Progenitor cell of endocrine pancreas (in vitro differentiated cells): Measurements from ENCODE around the gene DIS3L2. TPM values are rescaled to one million over a fixed set of nuclear protein-coding genes. Genes with fewer than 3 reads are reported as not detected.

Source experiments
- DNase-seq: peaks from one replicate; pipeline ENCODE4 v3.0.0; 2021; ENCODE audit warnings: low spot score; ENCODE audit not compliant: unreplicated experiment
- H3K27ac Mint-ChIP-seq: 2 replicates; pipeline ENCODE4 v1.8.0; 2021; ENCODE audit warnings: mild to moderate bottlenecking, moderate library complexity, mixed read lengths
- H3K27me3 Mint-ChIP-seq: 2 replicates; pipeline ENCODE4 v1.8.0; 2021; ENCODE audit warnings: mixed read lengths
- H3K36me3 Mint-ChIP-seq: 2 replicates; pipeline ENCODE4 v1.8.0; 2022; ENCODE audit warnings: mixed read lengths; ENCODE audit not compliant: insufficient read depth
- H3K4me1 Mint-ChIP-seq: 2 replicates; pipeline ENCODE4 v1.8.0; 2021; ENCODE audit warnings: low read depth, mixed read lengths
- H3K4me3 Mint-ChIP-seq: 2 replicates; pipeline ENCODE4 v1.8.0; 2021; ENCODE audit warnings: low read depth, mild to moderate bottlenecking, moderate library complexity, mixed read lengths
- H3K9me3 Mint-ChIP-seq: 2 replicates; pipeline ENCODE4 v1.8.0; 2021; ENCODE audit warnings: low read depth, mixed read lengths
- CTCF ChIP-seq: fragments of 200-600 bp; sonication (generic); IDR thresholded peaks from one replicate; pipeline ENCODE4 v1.5.0; 2021; ENCODE audit warnings: antibody characterized with exemption, mild to moderate bottlenecking; ENCODE audit not compliant: unreplicated experiment
- total RNA-seq: library from RNA; stranded (reverse); gene quantifications from 2 replicates; pipeline ENCODE4 v1.2.1, GENCODE V29; 2021

DIS3L2 gene
- total RNA-seq, 1 donor from 2014 or later, result 59.3 TPM

- DNase-seq, result no peak
- no peaks in the 10 kb centered on the region for H3K27me3 Mint-ChIP-seq
- no peaks in the 10 kb centered on the region for H3K9me3 Mint-ChIP-seq
- peaks cover 5% of the 10 kb centered on the region for H3K4me1 Mint-ChIP-seq
- no peak overlapping the region for H3K4me3 Mint-ChIP-seq
- TF ChIP-seq CTCF, result no peak
- H3K27ac Mint-ChIP-seq, result no peak overlapping the region
- peaks cover 3% of the 10 kb centered on the region for H3K36me3 Mint-ChIP-seq
Observed at GRCh38 chr2:232238596-232238995, 277.1 kb downstream of the DIS3L2 start.

- H3K4me1 Mint-ChIP-seq, result peaks cover 5% of the 10 kb centered on the region
- H3K27ac Mint-ChIP-seq, result no peak overlapping the region
- no peaks in the 10 kb centered on the region for H3K9me3 Mint-ChIP-seq
- no peak overlapping the region for H3K4me3 Mint-ChIP-seq
- H3K36me3 Mint-ChIP-seq, result peaks cover 3% of the 10 kb centered on the region
- H3K27me3 Mint-ChIP-seq, result no peaks in the 10 kb centered on the region
- DNase-seq, result no peak
- TF ChIP-seq CTCF, result no peak
Observed at GRCh38 chr2:232239951-232240681, 278.6 kb downstream of the DIS3L2 start.

GRCh38 chr2:232240906-232241305, 279.4 kb downstream of the DIS3L2 start:
- no peak overlapping the region for H3K4me3 Mint-ChIP-seq
- H3K4me1 Mint-ChIP-seq, result peaks cover 5% of the 10 kb centered on the region
- no peak for TF ChIP-seq CTCF
- H3K9me3 Mint-ChIP-seq, result no peaks in the 10 kb centered on the region
- no peaks in the 10 kb centered on the region for H3K27me3 Mint-ChIP-seq
- no peak overlapping the region for H3K27ac Mint-ChIP-seq
- peaks cover 3% of the 10 kb centered on the region for H3K36me3 Mint-ChIP-seq
- DNase-seq, result no peak

- H3K27ac Mint-ChIP-seq, result no peak overlapping the region
- H3K4me3 Mint-ChIP-seq, result no peak overlapping the region
- peaks cover 3% of the 10 kb centered on the region for H3K36me3 Mint-ChIP-seq
- DNase-seq, result no peak
- peaks cover 5% of the 10 kb centered on the region for H3K4me1 Mint-ChIP-seq
- H3K27me3 Mint-ChIP-seq, result no peaks in the 10 kb centered on the region
- no peaks in the 10 kb centered on the region for H3K9me3 Mint-ChIP-seq
- TF ChIP-seq CTCF, result no peak
Observed at GRCh38 chr2:232242316-232242715, 280.8 kb downstream of the DIS3L2 start.

- Mint-ChIP-seq H3K27me3 (no peaks in the 10 kb centered on the region), H3K4me1 (no peaks in the 10 kb centered on the region), H3K36me3 (peaks cover 3% of the 10 kb centered on the region), H3K27ac (no peak overlapping the region), H3K9me3 (no peaks in the 10 kb centered on the region), H3K4me3 (no peak overlapping the region)
- TF ChIP-seq CTCF, result no peak
- no peak for DNase-seq
Observed at GRCh38 chr2:232245111-232245510, 283.6 kb downstream of the DIS3L2 start.
